ENCODE data around the gene RAB26. TPM values are rescaled to one million over a fixed set of nuclear protein-coding genes. Genes with fewer than 3 reads are reported as not detected.

RAB26 gene
- total and polyA plus RNA-seq, 2 donors from 2014 or later: 1.5 to 3.0 TPM

DNA sequence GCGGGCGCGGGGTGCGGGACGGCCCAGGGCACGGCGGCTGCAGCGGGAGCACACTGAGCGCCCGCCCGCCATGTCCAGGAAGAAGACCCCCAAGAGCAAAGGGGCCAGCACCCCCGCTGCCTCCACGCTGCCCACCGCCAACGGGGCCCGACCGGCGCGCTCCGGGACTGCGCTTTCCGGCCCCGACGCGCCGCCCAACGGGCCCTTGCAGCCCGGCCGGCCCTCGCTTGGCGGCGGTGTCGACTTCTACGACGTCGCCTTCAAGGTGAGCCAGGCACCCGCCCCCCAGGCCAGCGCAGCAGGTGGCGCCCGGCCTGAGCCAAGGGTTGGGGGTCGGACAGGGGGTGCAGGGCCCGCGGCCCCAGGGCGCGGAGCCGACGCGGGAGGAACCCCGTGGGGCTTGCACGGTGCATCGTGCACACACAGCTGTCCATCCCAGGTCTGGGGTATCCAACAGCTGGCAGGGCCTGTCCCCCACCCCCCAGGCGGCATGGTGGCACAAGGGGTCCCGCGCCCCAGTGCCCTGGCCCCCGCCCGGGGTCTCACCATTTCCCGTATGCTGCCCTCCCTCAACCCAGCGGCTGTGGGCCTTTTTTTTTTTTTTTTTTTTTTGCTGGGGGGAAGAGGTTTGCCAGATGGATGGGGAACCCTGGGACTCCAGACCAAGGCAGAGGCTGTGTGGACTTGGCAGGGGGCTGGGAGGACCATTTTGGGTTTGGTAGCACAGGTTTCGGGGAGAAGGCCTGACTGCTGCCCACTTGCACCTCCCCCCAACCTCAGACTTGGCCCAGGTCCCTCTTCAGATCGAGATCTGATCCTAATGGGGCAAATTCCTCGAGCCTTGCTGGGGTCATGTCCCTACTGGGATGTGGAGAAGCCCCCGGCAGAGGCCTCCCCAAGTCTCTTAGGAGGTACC, 547 bp downstream of the RAB26 start:
- H3K9me3 ChIP-seq (ENCODE audit: control insufficient read depth in 2 of 3, insufficient read depth in 1 of 3, low read length in 3 of 3): no peaks in the 10 kb centered on the region
- TF ChIP-seq, protein P1, sequence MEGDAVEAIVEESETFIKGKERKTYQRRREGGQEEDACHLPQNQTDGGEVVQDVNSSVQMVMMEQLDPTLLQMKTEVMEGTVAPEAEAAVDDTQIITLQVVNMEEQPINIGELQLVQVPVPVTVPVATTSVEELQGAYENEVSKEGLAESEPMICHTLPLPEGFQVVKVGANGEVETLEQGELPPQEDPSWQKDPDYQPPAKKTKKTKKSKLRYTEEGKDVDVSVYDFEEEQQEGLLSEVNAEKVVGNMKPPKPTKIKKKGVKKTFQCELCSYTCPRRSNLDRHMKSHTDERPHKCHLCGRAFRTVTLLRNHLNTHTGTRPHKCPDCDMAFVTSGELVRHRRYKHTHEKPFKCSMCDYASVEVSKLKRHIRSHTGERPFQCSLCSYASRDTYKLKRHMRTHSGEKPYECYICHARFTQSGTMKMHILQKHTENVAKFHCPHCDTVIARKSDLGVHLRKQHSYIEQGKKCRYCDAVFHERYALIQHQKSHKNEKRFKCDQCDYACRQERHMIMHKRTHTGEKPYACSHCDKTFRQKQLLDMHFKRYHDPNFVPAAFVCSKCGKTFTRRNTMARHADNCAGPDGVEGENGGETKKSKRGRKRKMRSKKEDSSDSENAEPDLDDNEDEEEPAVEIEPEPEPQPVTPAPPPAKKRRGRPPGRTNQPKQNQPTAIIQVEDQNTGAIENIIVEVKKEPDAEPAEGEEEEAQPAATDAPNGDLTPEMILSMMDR (IDR thresholded peaks at IDR 0.05; ENCODE audit: borderline replicate concordance, extremely low read depth, insufficient read depth): no peak
- DNase-seq (peak in 2 of 5 donors; percentile 67 to 81), FAIRE-seq (no peak)
- H3K36me3 ChIP-seq (ENCODE audit: control insufficient read depth in 2 of 3, insufficient read depth in 3 of 3, low read length in 3 of 3): peaks cover 0 to 3% (median 0%) of the 10 kb centered on the region in 3 donors
- H3K4me1 ChIP-seq (ENCODE audit: control insufficient read depth in 2 of 3, insufficient read depth in 2 of 3, low read depth in 1 of 3, low read length in 3 of 3): peaks cover 0 to 46% (median 10%) of the 10 kb centered on the region in 3 donors
- H3K27me3 ChIP-seq (ENCODE audit: control insufficient read depth, insufficient read depth, low read length): no peaks in the 10 kb centered on the region
- no peak overlapping the region for H3K27ac ChIP-seq (ENCODE audit: low read depth in 2 of 2, low read length in 2 of 2)
- H3K9ac ChIP-seq (ENCODE audit: low read length in 3 of 3): no peak overlapping the region
- peak overlapping the region in 1 of 3 donors; percentile 29 for H3K4me3 ChIP-seq (ENCODE audit: low read length in 3 of 3)
- intact Hi-C loops (cut with DNase I): loop anchor here (10.0 kb wide), 1 partner anchor 124 kb away; the partner anchor contains the start of gene NHERF2

DNA sequence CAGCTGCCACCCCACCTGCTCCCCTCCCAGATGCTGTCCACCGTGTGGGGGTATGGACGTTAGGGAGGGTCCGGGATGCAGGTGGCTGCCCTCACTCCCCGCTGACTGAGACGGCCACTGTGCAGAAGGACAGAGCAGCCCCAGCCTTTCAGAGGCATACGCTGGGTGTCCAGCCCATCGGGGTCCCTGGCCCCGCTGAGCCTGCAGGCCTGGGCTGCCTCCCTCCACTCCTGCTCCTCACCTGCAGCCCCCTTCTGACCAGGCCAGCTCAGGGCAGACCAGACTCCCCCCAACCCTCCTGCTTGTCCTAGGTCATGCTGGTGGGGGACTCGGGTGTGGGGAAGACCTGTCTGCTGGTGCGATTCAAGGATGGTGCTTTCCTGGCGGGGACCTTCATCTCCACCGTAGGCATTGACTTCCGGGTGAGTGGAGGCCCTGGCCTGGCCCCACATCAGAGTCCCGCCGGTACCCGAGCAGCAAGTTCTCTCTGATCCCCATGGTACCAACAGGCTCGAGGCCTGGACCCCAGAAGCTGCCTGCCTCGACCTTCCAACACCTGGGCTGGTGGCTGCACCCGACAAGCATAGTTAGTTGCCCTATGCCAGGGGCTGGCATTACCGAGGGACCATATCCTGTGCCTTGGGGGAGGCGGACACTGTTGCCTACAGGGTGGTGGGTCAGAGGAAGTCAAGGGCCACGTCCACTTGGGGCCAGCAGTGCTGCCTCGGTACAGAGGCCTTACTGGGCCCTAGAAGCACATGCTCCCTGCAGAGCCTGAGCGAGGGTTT, 1.4 kb downstream of the RAB26 start:
- TF ChIP-seq, protein P1 (IDR thresholded peaks at IDR 0.05; ENCODE audit: borderline replicate concordance, extremely low read depth, insufficient read depth): no peak
- no peak overlapping the region for H3K9ac ChIP-seq (ENCODE audit: low read length in 3 of 3)
- H3K4me3 ChIP-seq (ENCODE audit: low read length in 3 of 3): no peak overlapping the region
- DNase-seq (peak in 1 of 5 donors; percentile 77), FAIRE-seq (no peak)
- H3K9me3 ChIP-seq (ENCODE audit: control insufficient read depth in 2 of 3, insufficient read depth in 1 of 3, low read length in 3 of 3): no peaks in the 10 kb centered on the region
- no peaks in the 10 kb centered on the region for H3K27me3 ChIP-seq (ENCODE audit: control insufficient read depth, insufficient read depth, low read length)
- H3K4me1 ChIP-seq (ENCODE audit: control insufficient read depth in 2 of 3, insufficient read depth in 2 of 3, low read depth in 1 of 3, low read length in 3 of 3): peaks cover 0 to 53% (median 13%) of the 10 kb centered on the region in 3 donors
- intact Hi-C loops (cut with DNase I): loop anchor here (10.0 kb wide), 1 partner anchor 125 kb away; the partner anchor contains the start of gene NHERF2
- H3K36me3 ChIP-seq (ENCODE audit: control insufficient read depth in 2 of 3, insufficient read depth in 3 of 3, low read length in 3 of 3): peaks cover 0 to 3% (median 0%) of the 10 kb centered on the region in 3 donors
- no peak overlapping the region for H3K27ac ChIP-seq (ENCODE audit: low read depth in 2 of 2, low read length in 2 of 2)

DNA sequence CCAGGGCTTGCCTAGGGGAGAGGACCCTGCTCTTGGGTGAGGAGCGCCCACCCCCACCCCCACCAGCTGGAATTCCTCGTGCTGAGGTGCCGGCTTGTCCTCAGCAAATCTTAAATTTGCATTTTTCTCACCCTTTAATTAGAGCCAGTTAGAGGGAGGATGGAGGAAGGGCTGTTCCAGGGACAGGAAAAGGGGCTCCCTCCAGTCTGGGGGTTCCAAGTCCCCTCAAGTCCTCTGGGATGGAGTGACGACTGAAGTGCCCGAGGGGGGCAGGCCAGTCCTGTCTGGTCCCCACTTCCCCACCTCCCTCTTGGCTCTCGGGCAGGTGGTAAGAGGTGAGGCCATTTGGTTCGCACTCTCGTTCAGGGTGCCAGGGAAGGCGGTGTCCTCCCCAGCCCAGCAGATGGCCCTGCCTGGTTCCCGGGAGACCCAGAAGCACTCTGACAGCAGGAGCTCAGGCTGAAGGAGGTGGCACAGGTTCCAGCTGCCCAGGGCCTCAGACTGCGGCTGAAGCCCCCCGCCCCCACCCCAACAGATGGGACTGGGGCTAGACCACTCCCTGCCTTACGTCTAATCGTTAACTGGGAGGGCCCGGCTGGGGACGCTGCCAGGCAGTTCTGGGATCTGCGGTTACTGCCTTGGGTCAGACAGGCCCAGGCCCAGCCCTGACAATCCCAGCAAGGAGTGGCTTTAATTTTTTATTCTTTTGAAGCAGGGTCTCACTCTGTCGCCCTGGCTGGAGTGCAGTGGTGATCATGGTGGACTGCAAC, 2.2 kb downstream of the RAB26 start:
- FAIRE-seq (no peak), DNase-seq (peak in 1 of 5 donors; percentile 73)
- Histone ChIP-seq H3K4me1 (ENCODE audit: control insufficient read depth in 2 of 3, insufficient read depth in 2 of 3, low read depth in 1 of 3, low read length in 3 of 3) (peaks cover 0 to 54% (median 13%) of the 10 kb centered on the region in 3 donors), H3K36me3 (ENCODE audit: control insufficient read depth in 2 of 3, insufficient read depth in 3 of 3, low read length in 3 of 3) (peaks cover 0 to 3% (median 0%) of the 10 kb centered on the region in 3 donors), H3K27me3 (ENCODE audit: control insufficient read depth, insufficient read depth, low read length) (no peaks in the 10 kb centered on the region), H3K4me3 (ENCODE audit: low read length in 3 of 3) (no peak overlapping the region), H3K9ac (ENCODE audit: low read length in 3 of 3) (peak overlapping the region in 1 of 3 donors; percentile 12), H3K9me3 (ENCODE audit: control insufficient read depth in 2 of 3, insufficient read depth in 1 of 3, low read length in 3 of 3) (no peaks in the 10 kb centered on the region), H3K27ac (ENCODE audit: low read depth in 2 of 2, low read length in 2 of 2) (no peak overlapping the region)
- intact Hi-C loops (cut with DNase I): no loop called here
- TF ChIP-seq, protein P1 (IDR thresholded peaks at IDR 0.05; ENCODE audit: borderline replicate concordance, extremely low read depth, insufficient read depth): no peak
